ENCODE data around the gene KLF6. TPM values are rescaled to one million over a fixed set of nuclear protein-coding genes. Genes with fewer than 3 reads are reported as not detected.

Gene KLF6
- total RNA-seq, 1 donor from 2014 or later = 474 TPM

GRCh38 chr10:3790272-3790671, 5.3 kb upstream of the KLF6 start:
- no peak for DNase-seq (ENCODE audit: low spot score)

- DNase-seq (ENCODE audit: low spot score) = no peak
These were observed 4.6 kb upstream of the KLF6 start for GRCh38 chr10:3789621-3790020.

- no peak for DNase-seq (ENCODE audit: low spot score)
These were observed 2.8 kb upstream of the KLF6 start for GRCh38 chr10:3787816-3788215.

DNA sequence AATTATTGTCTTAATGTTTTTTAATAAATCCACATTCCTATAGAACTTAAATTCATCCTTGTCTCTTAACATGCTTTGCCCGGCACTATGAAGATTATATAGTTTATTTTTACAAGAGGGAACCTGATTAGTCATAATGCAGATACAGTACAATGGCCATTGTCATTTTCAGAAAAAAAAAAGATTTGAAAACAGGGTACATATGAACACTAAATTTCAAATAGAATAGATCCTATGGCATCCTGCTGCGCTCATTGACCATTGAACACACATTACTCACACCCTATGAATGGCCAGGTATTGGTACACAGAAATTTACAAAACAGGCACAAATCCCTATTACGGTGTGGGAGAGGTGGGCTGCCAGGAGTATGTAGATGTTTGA, 2.0 kb upstream of the KLF6 start:
- no peak for DNase-seq (ENCODE audit: low spot score)

- DNase-seq (ENCODE audit: low spot score) = no peak
These were observed 1.4 kb upstream of the KLF6 start for GRCh38 chr10:3786295-3787015.

- DNase-seq (ENCODE audit: low spot score) = no peak
These were observed 852 bp upstream of the KLF6 start for GRCh38 chr10:3785851-3786271.

GRCh38 chr10:3785251-3785850, 342 bp upstream of the KLF6 start:
- DNase-seq (ENCODE audit: low spot score) = peak; percentile 100

- DNase-seq (ENCODE audit: low spot score) = no peak
These were observed 1.2 kb downstream of the KLF6 start for GRCh38 chr10:3783682-3784432.

- DNase-seq (ENCODE audit: low spot score) = no peak
These were observed 1.7 kb downstream of the KLF6 start for GRCh38 chr10:3783316-3783681.

GRCh38 chr10:3782451-3783315, 2.3 kb downstream of the KLF6 start:
- DNase-seq (ENCODE audit: low spot score) = no peak

DNA sequence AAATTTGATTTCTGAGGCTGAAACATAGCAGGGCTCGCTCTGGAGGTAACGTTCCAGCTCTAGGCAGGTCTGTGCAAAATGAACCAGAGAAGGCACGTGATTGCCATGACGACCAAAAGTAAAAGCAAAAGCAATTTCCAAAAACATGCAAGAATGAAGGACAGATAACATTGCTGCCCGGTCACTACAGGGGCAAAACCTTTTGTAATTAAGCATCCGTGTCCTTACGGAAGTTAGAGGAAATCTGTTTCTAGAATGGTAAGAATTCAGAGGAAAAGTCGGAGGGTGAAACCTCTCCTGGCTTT, 2.9 kb downstream of the KLF6 start:
- DNase-seq (ENCODE audit: low spot score) = no peak

DNA sequence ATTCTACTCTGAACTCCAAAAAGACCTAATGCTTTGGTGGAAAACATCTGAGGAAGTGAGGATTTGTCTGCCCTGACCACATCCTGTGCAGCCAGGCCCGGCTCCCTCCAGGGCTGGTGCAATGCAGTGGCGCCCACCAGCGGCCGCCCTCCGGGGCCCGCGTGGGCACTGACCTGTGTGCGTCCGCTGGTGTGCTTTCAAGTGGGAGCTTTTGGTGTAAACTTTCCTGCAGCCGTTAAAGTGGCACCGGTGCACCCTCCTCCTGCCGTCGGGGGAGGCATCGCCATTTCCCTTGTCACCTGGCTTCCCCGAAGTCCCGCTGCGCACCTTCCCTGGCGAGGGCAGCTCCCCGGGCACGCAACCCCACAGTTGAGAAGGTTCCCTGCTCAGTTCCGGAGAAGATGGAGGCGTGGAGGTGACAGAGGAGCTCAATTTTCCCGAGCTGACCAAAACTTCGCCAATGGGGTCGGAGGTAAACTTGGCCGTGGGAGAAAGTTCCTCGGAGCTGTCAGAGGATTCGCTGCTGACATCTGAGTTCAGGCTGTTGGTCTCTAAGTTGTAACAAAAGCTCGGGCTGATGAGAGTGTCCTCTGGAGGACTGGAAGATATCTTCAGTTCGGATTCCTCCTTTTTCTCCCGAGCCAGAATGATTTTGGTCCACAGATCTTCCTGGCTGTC, 3.4 kb downstream of the KLF6 start:
- no peak for DNase-seq (ENCODE audit: low spot score)

DNA sequence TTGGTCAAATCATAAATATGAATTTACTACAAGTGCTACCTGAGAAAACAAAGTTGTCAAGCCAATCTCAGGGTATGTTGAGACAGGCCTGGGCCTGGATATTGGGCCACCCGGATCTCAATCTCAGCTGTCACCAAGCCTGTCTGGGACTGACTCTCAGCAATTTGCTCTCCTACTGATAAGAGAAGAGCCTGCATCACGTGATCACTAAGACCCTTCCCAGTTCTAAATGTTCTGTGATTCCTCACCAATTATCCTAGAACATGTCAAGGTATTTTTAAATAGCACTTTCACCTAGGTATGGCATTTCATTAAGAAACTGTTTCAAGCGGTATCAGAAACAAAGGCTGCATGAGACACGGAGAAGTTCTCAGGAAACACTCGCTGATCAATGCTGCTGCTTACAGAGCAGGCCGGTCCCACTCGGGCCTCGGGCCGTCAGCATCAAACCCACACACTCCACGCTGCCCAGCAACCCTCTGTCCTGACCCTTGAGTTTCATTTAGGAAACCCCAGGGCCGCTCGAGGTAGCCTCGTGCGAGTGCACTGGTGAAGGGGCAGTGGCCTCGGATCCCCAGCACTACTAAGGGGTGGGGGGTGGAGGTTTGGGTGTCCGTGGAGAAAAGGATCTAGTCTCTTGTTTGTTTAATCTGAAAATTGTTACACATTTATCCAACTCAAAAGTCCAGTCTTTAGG, 4.1 kb downstream of the KLF6 start:
- DNase-seq (ENCODE audit: low spot score) = no peak

DNA sequence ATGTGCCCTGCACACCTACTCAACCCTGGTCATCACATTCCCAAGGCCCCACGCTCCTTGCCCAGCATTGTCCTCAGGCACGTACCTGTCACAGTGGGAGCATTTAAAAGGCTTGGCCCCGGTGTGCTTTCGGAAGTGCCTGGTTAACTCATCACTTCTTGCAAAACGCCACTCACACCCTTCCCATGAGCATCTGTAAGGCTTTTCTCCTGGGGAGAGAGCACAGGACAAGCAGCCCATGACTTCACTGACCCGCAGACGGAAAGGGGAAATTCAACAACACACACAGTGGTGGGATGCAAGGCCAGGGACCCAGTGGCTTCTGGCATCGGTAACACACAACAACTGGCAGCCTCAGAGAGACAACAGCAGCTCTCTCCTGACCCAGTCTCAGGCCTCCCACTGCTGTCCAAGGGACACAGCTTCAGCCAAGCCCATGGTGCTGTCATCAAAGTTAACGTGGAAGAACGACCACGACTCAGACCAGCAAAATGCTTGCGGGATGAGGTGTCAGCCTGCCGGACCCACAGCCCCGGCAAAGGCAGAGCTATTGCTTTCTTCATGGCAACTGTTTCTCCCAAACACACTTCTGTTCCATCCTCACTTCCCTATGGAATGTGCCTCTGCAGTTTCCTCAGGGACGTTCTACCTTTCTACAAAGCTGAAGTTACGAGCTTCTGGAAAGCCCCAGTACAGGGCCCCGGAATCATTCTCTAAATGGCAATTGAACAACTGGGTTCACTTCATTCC, 4.8 kb downstream of the KLF6 start:
- no peak for DNase-seq (ENCODE audit: low spot score)

DNA sequence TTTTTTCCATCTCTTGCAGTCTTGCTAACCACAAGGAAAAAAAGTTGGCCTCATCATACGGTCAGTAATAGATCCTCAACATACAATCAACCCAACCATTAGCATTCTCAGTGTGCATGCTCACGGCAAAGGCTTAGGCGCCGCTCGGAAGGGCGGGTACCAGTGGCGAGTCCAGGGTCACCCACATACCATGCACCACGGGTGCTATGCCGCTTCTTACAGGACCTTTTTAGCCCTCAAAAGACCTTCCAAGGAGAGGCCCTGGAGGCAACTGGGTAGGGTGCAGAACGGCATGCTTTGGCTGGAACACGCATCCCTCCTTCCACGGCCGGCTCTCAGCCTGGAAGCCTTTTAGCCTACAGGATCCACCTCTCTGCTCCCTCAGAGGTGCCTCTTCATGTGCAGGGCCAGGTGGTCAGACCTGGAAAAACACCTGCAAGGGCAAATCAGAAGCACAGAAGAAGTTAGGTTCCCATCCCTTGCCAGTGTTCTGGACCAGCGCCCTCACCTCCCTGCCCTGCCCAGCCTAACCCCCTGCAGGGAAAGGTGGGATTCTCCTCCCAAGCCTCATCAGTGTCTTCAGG, 5.8 kb downstream of the KLF6 start:
- no peak for DNase-seq (ENCODE audit: low spot score)

DNA sequence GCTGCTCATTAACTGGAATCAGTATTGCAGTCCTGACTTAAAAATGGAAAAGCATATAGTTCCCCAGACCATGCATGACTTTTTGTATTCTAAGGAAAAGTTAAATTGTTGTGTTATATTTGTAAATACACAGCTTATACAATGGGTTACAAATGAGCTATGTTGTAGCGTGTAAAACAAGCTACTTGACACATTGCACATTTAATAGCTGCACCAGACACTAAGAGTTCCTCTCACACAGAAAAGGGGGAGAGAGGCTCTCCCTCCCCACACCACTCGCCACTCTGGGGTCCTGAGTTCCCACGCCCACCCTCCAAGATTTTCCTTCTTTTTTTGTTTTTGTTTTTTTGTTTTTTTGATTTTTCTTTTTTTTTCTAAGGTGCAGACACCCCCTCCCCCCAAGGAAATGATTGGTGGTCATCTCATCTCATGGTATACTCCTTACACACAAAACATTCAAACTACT, 6.3 kb downstream of the KLF6 start:
- no peak for DNase-seq (ENCODE audit: low spot score)

- no peak for DNase-seq (ENCODE audit: low spot score)
These were observed 6.9 kb downstream of the KLF6 start for GRCh38 chr10:3777981-3778691.

DNA sequence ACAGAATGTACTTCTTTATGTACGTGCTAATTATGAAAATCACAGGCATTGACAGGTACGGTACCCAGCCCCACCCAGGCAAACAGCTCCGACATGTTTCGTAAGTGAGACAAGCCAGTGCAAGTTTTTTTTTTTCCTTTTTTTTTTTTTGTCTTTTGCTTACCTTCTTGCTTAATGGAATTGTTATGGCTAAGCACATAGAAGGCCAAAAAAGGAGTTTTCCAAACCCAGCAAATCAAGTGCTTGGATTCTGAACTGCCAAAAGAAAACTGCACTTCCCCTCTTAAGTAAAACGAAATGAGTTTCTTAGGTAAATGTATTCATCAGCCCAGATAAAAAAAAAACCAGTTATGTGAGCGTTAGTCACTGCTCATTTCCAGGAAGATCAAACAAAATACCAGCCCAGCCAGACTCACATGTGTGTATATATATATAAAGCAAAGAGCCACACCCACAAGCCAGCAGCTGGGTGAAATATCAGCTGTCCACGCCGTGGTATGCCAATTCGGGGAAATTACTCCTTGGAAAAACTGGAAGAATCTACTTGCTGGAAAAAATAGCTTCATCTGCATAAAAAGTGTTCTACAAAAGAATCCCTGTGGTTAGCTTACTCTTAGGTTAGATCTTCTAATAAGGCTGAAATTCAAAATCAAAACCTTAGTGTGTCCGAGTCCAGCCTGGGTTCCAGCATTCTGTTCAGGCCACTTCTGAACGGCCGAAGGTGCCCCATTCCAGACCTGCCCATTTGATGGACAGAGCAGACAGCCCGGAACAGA, 8.0 kb downstream of the KLF6 start:
- DNase-seq (ENCODE audit: low spot score) = no peak
